WTC11 (cell line): ENCODE measurements around the gene HELLS. TPM values are rescaled to one million over a fixed set of nuclear protein-coding genes. Genes with fewer than 3 reads are reported as not detected.
"Not testable (repeated sequence)": the region's sequence is repeated elsewhere in the genome, so short reads cannot be mapped to it uniquely, and the experiment has no call there.

ENCODE experiments used
- ATAC-seq: fragments of 200-7000 bp; cut with Tn5 transposase; 2 replicates; pipeline ENCODE4 v1.10.0; 2021; ENCODE audit warnings: mild to moderate bottlenecking, moderate library complexity
- CTCF ChIA-PET: fragments of 300-600 bp; sonication (Branson Sonifier 250); formaldehyde crosslinking; loops from one replicate; lab custom pipeline; 2021; ENCODE audit warnings: antibody characterized with exemption; lab: Charles Lee
- POLR2A ChIA-PET: fragments of 350-600 bp; sonication (Branson Sonifier 250); formaldehyde crosslinking; loops from one replicate; lab custom pipeline; 2021; ENCODE audit warnings: antibody characterized with exemption; lab: Charles Lee
- DNase-seq: peaks from one replicate; pipeline ENCODE4 v3.0.0; 2021; ENCODE audit warnings: low spot score
- H3K27ac Mint-ChIP-seq: 2 replicates; pipeline ENCODE4 v1.8.0; 2021; ENCODE audit warnings: mixed read lengths
- H3K27me3 Mint-ChIP-seq: 2 replicates; pipeline ENCODE4 v1.8.0; 2021; ENCODE audit warnings: low read depth, mild to moderate bottlenecking, moderate library complexity, mixed read lengths
- H3K36me3 Mint-ChIP-seq: 2 replicates; pipeline ENCODE4 v1.8.0; 2021; ENCODE audit warnings: mixed read lengths
- H3K4me1 Mint-ChIP-seq: 2 replicates; pipeline ENCODE4 v1.8.0; 2022; ENCODE audit warnings: mixed read lengths
- H3K4me3 Mint-ChIP-seq: 2 replicates; pipeline ENCODE4 v1.8.0; 2021; ENCODE audit warnings: mild to moderate bottlenecking, moderate library complexity, mixed read lengths
- H3K9me3 Mint-ChIP-seq: 2 replicates; pipeline ENCODE4 v1.8.0; 2021; ENCODE audit warnings: mixed read lengths
- ATF1 ChIP-seq: sonication (generic); formaldehyde crosslinking; IDR thresholded peaks from 2 replicates; pipeline ENCODE4 v1.8.1; 2023; ENCODE audit warnings: mild to moderate bottlenecking, moderate library complexity, missing genetic modification reagents
- FOXJ3 ChIP-seq: sonication (generic); formaldehyde crosslinking; IDR thresholded peaks from 2 replicates; pipeline ENCODE4 v1.9.0; 2021; ENCODE audit warnings: missing genetic modification reagents, mild to moderate bottlenecking, borderline replicate concordance
- FOXP1 ChIP-seq: sonication (generic); formaldehyde crosslinking; IDR thresholded peaks from 2 replicates; pipeline ENCODE4 v1.8.0; 2022; ENCODE audit warnings: missing genetic modification reagents, mild to moderate bottlenecking, moderate library complexity, borderline replicate concordance
- GRHL2 ChIP-seq: fragments of 250-450 bp; sonication (Bioruptor Pico); IDR thresholded peaks from 2 replicates; pipeline ENCODE4 v1.8.0; 2022; ENCODE audit warnings: mild to moderate bottlenecking, moderate library complexity; ENCODE audit not compliant: insufficient replicate concordance, severe bottlenecking
- HMGXB4 ChIP-seq: sonication (generic); formaldehyde crosslinking; IDR thresholded peaks from 2 replicates; pipeline ENCODE4 v1.8.1; 2023; ENCODE audit warnings: mild to moderate bottlenecking, moderate library complexity, missing genetic modification reagents
- OVOL2 ChIP-seq: fragments of 250-450 bp; sonication (Bioruptor Pico); IDR thresholded peaks from 2 replicates; pipeline ENCODE4 v1.9.0; 2021; ENCODE audit warnings: mild to moderate bottlenecking, borderline replicate concordance
- PRDM15 ChIP-seq: sonication (generic); formaldehyde crosslinking; IDR thresholded peaks from 2 replicates; pipeline ENCODE4 v1.8.0; 2022; ENCODE audit warnings: missing genetic modification reagents
- RELA ChIP-seq: sonication (generic); formaldehyde crosslinking; IDR thresholded peaks from 2 replicates; pipeline ENCODE4 v1.8.1; 2022; ENCODE audit warnings: missing genetic modification reagents, mild to moderate bottlenecking, borderline replicate concordance
- ZNF396 ChIP-seq: fragments of 250-450 bp; sonication (Bioruptor Pico); IDR thresholded peaks from 2 replicates; pipeline ENCODE4 v1.8.0; 2021; ENCODE audit warnings: mild to moderate bottlenecking, moderate library complexity, borderline replicate concordance
- ZNF425 ChIP-seq: fragments of 250-450 bp; sonication (Bioruptor Pico); conservative IDR thresholded peaks from 2 replicates; pipeline ENCODE4 v1.9.0; 2021; ENCODE audit warnings: mild to moderate bottlenecking
- ZNF512 ChIP-seq: sonication (generic); formaldehyde crosslinking; IDR thresholded peaks from 2 replicates; pipeline ENCODE4 v1.8.1; 2022; ENCODE audit warnings: missing genetic modification reagents, borderline replicate concordance
- total RNA-seq: library from RNA; stranded (reverse); gene quantifications from 3 replicates; pipeline ENCODE4 v1.2.3, GENCODE V29; 2021

Gene HELLS
- total RNA-seq, 1 experiment from 2014 or later: 419 TPM

GRCh38 chr10:94549221-94549620 is 3.6 kb downstream of the HELLS start (continued):
- TF ChIP-seq ZNF512 (no peak), FOXJ3 (CRISPR knock-in tag) (no peak)

- peaks cover 79% of the 10 kb centered on the region for H3K36me3 Mint-ChIP-seq
- H3K4me1 Mint-ChIP-seq, H3K9me3 Mint-ChIP-seq, H3K4me3 Mint-ChIP-seq, DNase-seq, H3K27me3 Mint-ChIP-seq, ATAC-seq, H3K27ac Mint-ChIP-seq, POLR2A ChIA-PET, CTCF ChIA-PET: not testable (repeated sequence)
Measured at GRCh38 chr10:94567714-94568307, 22.2 kb downstream of the HELLS start.

GRCh38 chr10:94571081-94571480 is 25.5 kb downstream of the HELLS start:
- H3K36me3 Mint-ChIP-seq: peaks cover 75% of the 10 kb centered on the region
- ATAC-seq (no peak), DNase-seq (no peak)
- H3K27ac Mint-ChIP-seq: no peak overlapping the region
- no peak overlapping the region for H3K4me3 Mint-ChIP-seq
- TF ChIP-seq HMGXB4 (CRISPR knock-in tag) (no peak), ZNF425 (CRISPR knock-in tag) (no peak), PRDM15 (CRISPR knock-in tag) (no peak), GRHL2 (CRISPR knock-in tag) (no peak), RELA (CRISPR knock-in tag) (no peak), ZNF396 (CRISPR knock-in tag) (no peak), FOXP1 (CRISPR knock-in tag) (no peak), ATF1 (CRISPR knock-in tag) (no peak), OVOL2 (CRISPR knock-in tag) (no peak)
- no peaks in the 10 kb centered on the region for H3K27me3 Mint-ChIP-seq
- CTCF ChIA-PET: no interaction called here
- POLR2A ChIA-PET: no interaction called here
- no peaks in the 10 kb centered on the region for H3K9me3 Mint-ChIP-seq
- H3K4me1 Mint-ChIP-seq: no peaks in the 10 kb centered on the region
